Measurements from ENCODE around the gene STPG4. TPM values are rescaled to one million over a fixed set of nuclear protein-coding genes. Genes with fewer than 3 reads are reported as not detected.

Gene STPG4
- total and polyA plus RNA-seq, 2 of the 8 experiments (the other 6 are each of a cell fraction or from before 2014, with no cell fraction given) = 0.28 TPM; not detected in 1

DNA sequence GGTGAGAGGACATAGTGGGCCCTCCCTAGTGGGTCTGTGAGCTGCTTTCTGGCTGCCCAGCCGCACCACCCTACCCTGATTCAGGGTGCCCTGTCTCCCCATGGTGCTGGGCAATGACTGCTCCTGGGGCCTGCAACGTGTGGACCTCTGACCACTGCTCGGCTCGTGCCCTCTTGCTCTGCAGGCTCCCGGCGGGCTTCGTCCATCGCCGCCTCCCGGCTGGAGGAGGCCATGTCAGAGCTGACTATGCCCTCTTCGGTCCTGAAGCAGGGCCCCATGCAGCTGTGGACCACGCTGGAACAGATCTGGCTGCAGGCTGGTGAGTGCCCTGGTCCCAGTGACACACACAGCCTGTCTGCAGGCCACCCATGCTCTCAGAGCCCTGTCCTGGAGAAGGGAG is 103.5 kb downstream of the STPG4 start:
- no peaks in the 10 kb centered on the region for H3K23me2 ChIP-seq (ENCODE audit: low read depth, low read length)
- no peak overlapping the region for H3K9ac ChIP-seq (replicated peaks in 1 of 4; ENCODE audit: extremely low read depth in 1 of 4, low read depth in 3 of 4, low read length in 3 of 4)
- H3K14ac ChIP-seq (ENCODE audit: insufficient read length) = no peak overlapping the region
- H3K27ac ChIP-seq (ENCODE audit: low read depth, low read length) = no peak overlapping the region
- H3K4me3 ChIP-seq (ENCODE audit: extremely low read depth in 1 of 4, insufficient read depth in 2 of 4, low read depth in 3 of 4, low read length in 4 of 4) = no peak overlapping the region
- no peak for FAIRE-seq
- no peak overlapping the region for H2BK12ac ChIP-seq (ENCODE audit: low read depth, low read length)
- no peak overlapping the region for H2BK20ac ChIP-seq (ENCODE audit: low read length)
- H3K4ac ChIP-seq (replicated peaks; ENCODE audit: insufficient read length, low read depth, low read length) = no peak overlapping the region
- no peaks in the 10 kb centered on the region for H3K79me2 ChIP-seq (ENCODE audit: control insufficient read depth in 1 of 2, insufficient read depth in 2 of 2, low read length in 2 of 2)
- 97% methylated on average over 11 of the region's 12 CpGs; no CpG with 5 or more reads in 1 of the 2 experiments for WGBS, 2 experiments (ENCODE audit: extremely low coverage in 1 of 2, insufficient coverage in 1 of 2, insufficient read length in 1 of 2, insufficient replicate concordance in 2 of 2, low coverage in 1 of 2, low lambda C conversion rate in 2 of 2, missing lambda C conversion rate in 1 of 2)
- H3K4me1 ChIP-seq (replicated peaks in 1 of 4; ENCODE audit: control insufficient read depth in 3 of 4, insufficient read depth in 4 of 4, low read length in 3 of 4) = peaks cover 0 to 10% (median 5%) of the 10 kb centered on the region in 4 experiments; a peak in 6 of 7 replicates
- no peaks in the 10 kb centered on the region for H3K9me3 ChIP-seq (ENCODE audit: insufficient read depth in 2 of 2, low read depth in 1 of 2, low read length in 1 of 2)
- H3K18ac ChIP-seq (ENCODE audit: extremely low read depth, low read length) = no peak overlapping the region
- H3K27me3 ChIP-seq (replicated peaks in 1 of 4; ENCODE audit: control insufficient read depth in 3 of 4, extremely low read depth in 1 of 4, insufficient read depth in 3 of 4, low read length in 3 of 4) = no peaks in the 10 kb centered on the region
- no peak overlapping the region for H2BK5ac ChIP-seq (ENCODE audit: low read depth, low read length)
- no peak overlapping the region for H4K91ac ChIP-seq (replicated peaks; ENCODE audit: insufficient read length, low read length)
- no peaks in the 10 kb centered on the region for H4K20me1 ChIP-seq (replicated peaks in 1 of 2; ENCODE audit: control insufficient read depth in 1 of 2, insufficient read depth in 2 of 2, low read length in 2 of 2)
- no peak overlapping the region for H4K5ac ChIP-seq (ENCODE audit: insufficient read length, low read depth, low read length)
- H2AFZ ChIP-seq (ENCODE audit: low read length) = no peak overlapping the region
- CTCF ChIA-PET (ENCODE audit: partially characterized antibody) = interaction anchor here (1.1 to 1.8 kb wide), 3 partner anchors 25 to 48 kb away, joined by 3 to 4 read pairs (median 3); no protein-coding TSS in a partner anchor
- H2AK5ac ChIP-seq (ENCODE audit: low read depth, low read length) = no peak overlapping the region
- no peaks in the 10 kb centered on the region for H3K79me1 ChIP-seq (ENCODE audit: low read depth, low read length)
- POLR2A ChIA-PET (ENCODE audit: partially characterized antibody) = no interaction called here
- H3K56ac ChIP-seq (replicated peaks; ENCODE audit: insufficient read length, low read depth, low read length) = no peak overlapping the region
- H4K8ac ChIP-seq (ENCODE audit: extremely low read depth, insufficient read depth, low read length) = no peak overlapping the region
- no peak overlapping the region for H2BK15ac ChIP-seq (ENCODE audit: low read length)
- H2BK120ac ChIP-seq (replicated peaks; ENCODE audit: low read depth, low read length) = no peak overlapping the region
- peaks cover 0 to 4% (median 0%) of the 10 kb centered on the region in 4 experiments; a peak in 3 of 8 replicates for H3K36me3 ChIP-seq (ENCODE audit: control insufficient read depth in 2 of 4, insufficient read depth in 4 of 4, low read length in 3 of 4)
- no peak for DNase-seq (ENCODE audit: low read depth in 1 of 2, low spot score in 2 of 2)
- H3K23ac ChIP-seq (ENCODE audit: insufficient read length) = no peak overlapping the region
- no peak overlapping the region for H3K4me2 ChIP-seq (ENCODE audit: insufficient read depth in 1 of 2, low read depth in 2 of 2, low read length in 2 of 2)
- TF ChIP-seq CHD2 (IDR thresholded peaks at IDR 0.05; ENCODE audit: low read length) (no peak), HDAC6 (IDR thresholded peaks at IDR 0.05; ENCODE audit: low read depth, low read length) (no peak), ZNF274 (IDR thresholded peaks at IDR 0.05; ENCODE audit: borderline replicate concordance, extremely low read depth, low read length) (no peak), KDM1A (IDR thresholded peaks at IDR 0.05; ENCODE audit: borderline replicate concordance, low read length) (no peak), SP4 (IDR thresholded peaks at IDR 0.05; ENCODE audit: low read length) (no peak), RBBP5 (IDR thresholded peaks at IDR 0.05; ENCODE audit: borderline replicate concordance, low read depth, low read length) (no peak), RNF2 (IDR thresholded peaks at IDR 0.05; ENCODE audit: borderline replicate concordance, low read depth, low read length, missing control alignments, poor library complexity, severe bottlenecking) (no peak), SUZ12 (IDR thresholded peaks at IDR 0.05; ENCODE audit: low read length) (no peak)

Data from H1 (cell line).